A549 (cell line): ENCODE results near the gene UGT1A5. TPM values are rescaled to one million over a fixed set of nuclear protein-coding genes. Genes with fewer than 3 reads are reported as not detected.
A peak's percentile ranks its signal among the peaks of the same experiment; 100 is the strongest.

Experiments
- ATAC-seq, 2 experiments: fragments of 200-7000 bp in 1 of 2; fragments of >200 bp in 1 of 2; cut with Nextera tagmentation in 1 of 2; cut with Tn5 transposase in 1 of 2; 3 replicates each; pipeline versions ENCODE4 v1.8.0 to v1.9.1; 2018 to 2020; ENCODE audit warnings: mild to moderate bottlenecking in 1 of 2, moderate library complexity in 1 of 2
- CTCF ChIA-PET: fragments of 300-600 bp; sonication (Branson Sonifier 250); formaldehyde crosslinking; extraction: SDS; loops from one replicate; lab custom pipeline; 2021; ENCODE audit warnings: antibody characterized with exemption, inconsistent platforms; lab: Yijun Ruan, JAX
- POLR2A ChIA-PET: fragments of 350-600 bp; formaldehyde crosslinking; extraction: SDS; loops from one replicate; lab custom pipeline; 2021; ENCODE audit warnings: antibody characterized with exemption, inconsistent platforms; lab: Yijun Ruan, JAX
- DNase-seq, 2 experiments: peaks; one replicate each; pipeline versions ENCODE4 v3.0.0 to v3.0.0-alpha.2; 2011 to 2016; ENCODE audit warnings: low read depth in 1 of 2, low spot score in 1 of 2
- FAIRE-seq: peaks from 2 replicates; lab custom pipeline; 2011; peaks lifted over from hg19 to GRCh38; lab: Jason Lieb, UNC
- H3K27ac ChIP-seq, 2 experiments: fragments of >200 bp; sonication (Bioruptor Twin); formaldehyde crosslinking; 3 replicates each; pipeline ENCODE4 v1.5.1; 2016 to 2017
- H3K4me1 ChIP-seq: fragments of >200 bp; sonication (Bioruptor Twin); formaldehyde crosslinking; 3 replicates; pipeline ENCODE4 v1.6.1; 2016
- H3K4me2 ChIP-seq: fragments of >200 bp; sonication (Bioruptor Twin); formaldehyde crosslinking; 3 replicates; pipeline ENCODE4 v1.6.1; 2016
- H3K4me3 ChIP-seq: fragments of >200 bp; sonication (Bioruptor Twin); formaldehyde crosslinking; 3 replicates; pipeline ENCODE4 v1.5.1; 2016
- H3K9me3 ChIP-seq: fragments of >200 bp; sonication (Bioruptor Twin); formaldehyde crosslinking; 3 replicates; pipeline ENCODE4 v1.6.1; 2016
- BHLHE40 ChIP-seq: IDR thresholded peaks from 2 replicates; pipeline ENCODE4 v1.6.1; 2012; ENCODE audit warnings: low read depth, low read length, inconsistent platforms
- CEBPB ChIP-seq, 2 experiments: fragments of >200 bp in 1 of 2; sonication (Bioruptor Twin) in 1 of 2; formaldehyde crosslinking in 1 of 2; IDR thresholded peaks; 2 replicates each; pipeline ENCODE4 v1.6.1; 2012 to 2016
- CHD2 ChIP-seq: fragments of 150-350 bp; IDR thresholded peaks from 2 replicates; pipeline ENCODE4 v1.6.1; 2014; ENCODE audit warnings: low read length; ENCODE audit not compliant: partially characterized antibody
- EP300 ChIP-seq, 2 experiments: fragments of >200 bp; sonication (Bioruptor Twin); formaldehyde crosslinking; IDR thresholded peaks; 2 replicates in 1 of 2; 3 replicates in 1 of 2; pipeline ENCODE4 v1.6.1; 2016 to 2017
- FOSL2 ChIP-seq, 2 experiments: fragments of 450-650 bp in 1 of 2; fragments of >200 bp in 1 of 2; sonication (Bioruptor Twin) in 1 of 2; formaldehyde crosslinking; IDR thresholded peaks; 2 replicates each; pipeline versions ENCODE4 v1.5.0 to v1.6.1; 2016 to 2020; ENCODE audit warnings: mild to moderate bottlenecking in 1 of 2, moderate library complexity in 1 of 2
- FOXS1 ChIP-seq: fragments of 250-450 bp; sonication (Bioruptor Pico); IDR thresholded peaks from 2 replicates; pipeline ENCODE4 v1.5.0; 2020; ENCODE audit warnings: mild to moderate bottlenecking, moderate library complexity
- HDAC2 ChIP-seq: fragments of 200-600 bp; sonication (generic); IDR thresholded peaks from 2 replicates; pipeline ENCODE4 v1.6.1; 2016
- HEYL ChIP-seq: fragments of 250-450 bp; sonication (Bioruptor Pico); IDR thresholded peaks from 2 replicates; pipeline ENCODE4 v1.8.0; 2021; ENCODE audit warnings: mild to moderate bottlenecking, moderate library complexity
- HOXA7 ChIP-seq: fragments of 250-450 bp; sonication (Bioruptor Pico); IDR thresholded peaks from 2 replicates; pipeline ENCODE4 v1.5.0; 2020; ENCODE audit warnings: mild to moderate bottlenecking, moderate library complexity
- HOXB13 ChIP-seq: fragments of 250-450 bp; sonication (Bioruptor Pico); IDR thresholded peaks from 2 replicates; pipeline ENCODE4 v1.5.0; 2020; ENCODE audit warnings: low read depth, mild to moderate bottlenecking, moderate library complexity
- HOXB5 ChIP-seq: fragments of 250-450 bp; sonication (Bioruptor Pico); IDR thresholded peaks from 2 replicates; pipeline ENCODE4 v1.5.0; 2020; ENCODE audit warnings: mild to moderate bottlenecking, moderate library complexity
- JUN ChIP-seq, 2 experiments: fragments of >200 bp; sonication (Bioruptor Twin); formaldehyde crosslinking; IDR thresholded peaks; 2 replicates in 1 of 2; 3 replicates in 1 of 2; pipeline ENCODE4 v1.6.1; 2016 to 2017
- JUNB ChIP-seq: fragments of >200 bp; sonication (Bioruptor Twin); formaldehyde crosslinking; IDR thresholded peaks from 2 replicates; pipeline ENCODE4 v1.6.1; 2016
- KDM5A ChIP-seq: fragments of 200-600 bp; sonication (generic); IDR thresholded peaks from 2 replicates; pipeline ENCODE4 v1.6.1; 2016; ENCODE audit warnings: antibody characterized with exemption, mild to moderate bottlenecking
- MAZ ChIP-seq: fragments of 150-350 bp; IDR thresholded peaks from 2 replicates; pipeline ENCODE4 v1.6.1; 2014; ENCODE audit warnings: antibody characterized with exemption, low read depth, low read length, borderline replicate concordance
- MYC ChIP-seq: IDR thresholded peaks from 2 replicates; pipeline ENCODE4 v1.6.1; 2012; ENCODE audit warnings: mild to moderate bottlenecking, inconsistent platforms, low read length, improper control_type of control experiment, borderline replicate concordance
- NR3C1 ChIP-seq: fragments of >200 bp; sonication (Bioruptor Twin); formaldehyde crosslinking; IDR thresholded peaks from 3 replicates; pipeline ENCODE4 v1.6.1; 2017
- POLR2A ChIP-seq: IDR thresholded peaks from 2 replicates; pipeline ENCODE4 v1.6.1; 2012; ENCODE audit warnings: mild to moderate bottlenecking, low read length
- POLR2AphosphoS2 ChIP-seq: conservative IDR thresholded peaks from 2 replicates; pipeline ENCODE4 v1.6.1; 2012; ENCODE audit warnings: low read length, improper control_type of control experiment, inconsistent platforms
- RAD21 ChIP-seq, 2 experiments: fragments of >200 bp in 1 of 2; sonication (Bioruptor Twin) in 1 of 2; formaldehyde crosslinking in 1 of 2; IDR thresholded peaks in 1 of 2; conservative IDR thresholded peaks in 1 of 2; 2 replicates in 1 of 2; 3 replicates in 1 of 2; pipeline ENCODE4 v1.6.1; 2012 to 2018; ENCODE audit warnings: inconsistent platforms in 1 of 2
- RCOR1 ChIP-seq: fragments of 150-350 bp; IDR thresholded peaks from 2 replicates; pipeline ENCODE4 v1.6.1; 2014; ENCODE audit warnings: antibody characterized with exemption, low read length, low read depth
- TFCP2L1 ChIP-seq: fragments of 250-450 bp; sonication (Bioruptor Pico); IDR thresholded peaks from 2 replicates; pipeline ENCODE4 v1.5.0; 2021; ENCODE audit warnings: mild to moderate bottlenecking
- TP53 ChIP-seq: fragments of 250-450 bp; sonication (Bioruptor Pico); IDR thresholded peaks from 2 replicates; pipeline ENCODE4 v1.5.0; 2021; ENCODE audit warnings: mild to moderate bottlenecking, moderate library complexity
- ZNF302 ChIP-seq: fragments of 250-450 bp; sonication (Bioruptor Pico); IDR thresholded peaks from 2 replicates; pipeline ENCODE4 v1.9.0; 2021; ENCODE audit warnings: inconsistent platforms, mild to moderate bottlenecking, moderate library complexity
- WGBS: methylation state at CpG from one replicate; pipeline ENCODE4 v1.1.6; 2017; ENCODE audit errors: missing lambda C conversion rate; 5-methylcytosine and 5-hydroxymethylcytosine counted together
- polyA plus RNA-seq, 4 experiments: library from polyadenylated mRNA; depleted of rRNA in 3 of 4; stranded (reverse); fragments of >200 nt; fragmentation: RNase III in 1 of 4; extraction: RNeasy Plus Mini Kit Qiagen cat#74134 plus additional on column Dnase treatment in 1 of 4; gene quantifications; 2 replicates in 3 of 4; 3 replicates in 1 of 4; pipeline ENCODE4 v1.2.3, GENCODE V29; 2011 to 2017
- TF ChIP-seq, protein P1 (sequence below): fragments of 250-450 bp; sonication (Bioruptor Pico); IDR thresholded peaks from 2 replicates; pipeline ENCODE4 v1.5.0; 2021; ENCODE audit warnings: mild to moderate bottlenecking, moderate library complexity, borderline replicate concordance
- TF ChIP-seq, protein P2 (sequence below): IDR thresholded peaks from 2 replicates; pipeline ENCODE4 v1.6.1; 2012; ENCODE audit warnings: low read depth, borderline replicate concordance
- TF ChIP-seq, protein P3 (sequence below): fragments of >200 bp; sonication (Bioruptor Twin); formaldehyde crosslinking; IDR thresholded peaks from 3 replicates; pipeline ENCODE4 v1.5.1; 2016
- TF ChIP-seq, protein P4 (sequence below): IDR thresholded peaks from 2 replicates; pipeline ENCODE4 v1.6.1; 2012

The UGT1A5 gene
- polyA plus RNA-seq, 2 of the 4 experiments (the other 2 are of a cell fraction) = 0.05 TPM; not detected in 1

DNA sequence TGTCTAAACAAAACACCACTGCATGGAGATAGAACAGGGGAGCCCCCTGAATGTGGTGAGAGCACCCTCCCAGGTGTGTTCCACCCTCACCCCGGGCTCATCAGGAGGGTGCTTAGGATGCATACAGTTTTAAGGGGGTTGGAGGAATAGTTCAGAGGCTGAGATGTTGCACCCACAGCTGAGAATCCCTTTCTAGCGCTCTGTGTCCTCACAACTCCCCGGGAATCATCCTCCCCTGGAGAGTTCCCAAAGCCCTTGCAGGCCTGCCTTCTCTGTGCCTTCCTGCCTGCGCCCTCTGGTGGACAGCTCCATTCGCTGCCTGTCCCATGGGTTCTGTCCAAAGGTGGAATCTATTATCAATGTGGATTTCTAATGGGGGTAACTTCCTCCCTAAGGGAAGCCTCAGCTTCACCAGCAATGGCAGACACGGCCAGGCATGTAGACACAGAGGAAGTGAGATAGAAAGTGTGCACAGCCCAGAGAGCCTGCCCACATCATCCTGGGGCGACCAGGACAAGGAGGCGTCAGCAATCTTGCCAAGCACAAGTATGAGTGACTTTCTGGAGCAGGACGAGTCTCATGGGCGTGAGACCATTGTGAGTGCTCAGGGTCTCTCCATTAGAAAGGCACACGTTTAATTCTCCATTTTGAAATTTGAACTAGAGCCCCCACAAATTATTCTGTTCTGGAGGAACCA is 1.2 kb upstream of the UGT1A5 start (continued):
- TF ChIP-seq FOXS1 (CRISPR knock-in tag) (no peak), RCOR1 (no peak), KDM5A (no peak), RAD21 (conservative IDR thresholded peaks at IDR 0.05 in 1 of 2, IDR thresholded peaks at IDR 0.05 in 1 of 2) (peak; percentile 92 to 95), MAZ (no peak), EP300 (IDR thresholded peaks at IDR 0.05) (no peak), ZNF302 (CRISPR knock-in tag) (no peak), JUNB (no peak), HDAC2 (no peak)

DNA sequence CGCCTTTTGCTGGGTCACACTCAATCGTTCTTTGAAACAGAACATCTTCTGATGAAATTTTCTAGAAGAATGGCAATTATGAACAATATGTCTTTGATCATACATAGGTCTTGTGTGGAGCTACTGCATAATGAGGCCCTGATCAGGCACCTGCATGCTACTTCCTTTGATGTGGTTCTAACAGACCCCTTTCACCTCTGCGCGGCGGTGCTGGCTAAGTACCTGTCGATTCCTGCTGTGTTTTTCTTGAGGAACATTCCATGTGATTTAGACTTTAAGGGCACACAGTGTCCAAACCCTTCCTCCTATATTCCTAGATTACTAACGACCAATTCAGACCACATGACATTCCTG is 532 bp downstream of the UGT1A5 start:
- DNase-seq = no peak
- no peak overlapping the region for H3K4me2 ChIP-seq
- 93% methylated on average over 7 of the region's 7 CpGs for WGBS
- ChIA-PET POLR2A (no interaction called here), CTCF (no interaction called here)
- peaks cover 35% of the 10 kb centered on the region for H3K4me1 ChIP-seq
- no peak overlapping the region for H3K4me3 ChIP-seq
- peaks cover 17% of the 10 kb centered on the region for H3K9me3 ChIP-seq
- peak overlapping the region; percentile 98 to 100 for H3K27ac ChIP-seq
- ATAC-seq = no peak
- TF ChIP-seq BHLHE40 = no peak
- no peak for TF ChIP-seq POLR2A
- no peak for TF ChIP-seq RAD21 (conservative IDR thresholded peaks at IDR 0.05 in 1 of 2, IDR thresholded peaks at IDR 0.05 in 1 of 2)
- TF ChIP-seq, protein P1, sequence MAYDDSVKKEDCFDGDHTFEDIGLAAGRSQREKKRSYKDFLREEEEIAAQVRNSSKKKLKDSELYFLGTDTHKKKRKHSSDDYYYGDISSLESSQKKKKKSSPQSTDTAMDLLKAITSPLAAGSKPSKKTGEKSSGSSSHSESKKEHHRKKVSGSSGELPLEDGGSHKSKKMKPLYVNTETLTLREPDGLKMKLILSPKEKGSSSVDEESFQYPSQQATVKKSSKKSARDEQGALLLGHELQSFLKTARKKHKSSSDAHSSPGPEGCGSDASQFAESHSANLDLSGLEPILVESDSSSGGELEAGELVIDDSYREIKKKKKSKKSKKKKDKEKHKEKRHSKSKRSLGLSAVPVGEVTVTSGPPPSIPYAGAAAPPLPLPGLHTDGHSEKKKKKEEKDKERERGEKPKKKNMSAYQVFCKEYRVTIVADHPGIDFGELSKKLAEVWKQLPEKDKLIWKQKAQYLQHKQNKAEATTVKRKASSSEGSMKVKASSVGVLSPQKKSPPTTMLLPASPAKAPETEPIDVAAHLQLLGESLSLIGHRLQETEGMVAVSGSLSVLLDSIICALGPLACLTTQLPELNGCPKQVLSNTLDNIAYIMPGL (CRISPR knock-in tag) = no peak
- TF ChIP-seq CHD2 = no peak
- TF ChIP-seq HOXB13 (CRISPR knock-in tag) = no peak
- no peak for TF ChIP-seq MYC
- no peak for FAIRE-seq

DNA sequence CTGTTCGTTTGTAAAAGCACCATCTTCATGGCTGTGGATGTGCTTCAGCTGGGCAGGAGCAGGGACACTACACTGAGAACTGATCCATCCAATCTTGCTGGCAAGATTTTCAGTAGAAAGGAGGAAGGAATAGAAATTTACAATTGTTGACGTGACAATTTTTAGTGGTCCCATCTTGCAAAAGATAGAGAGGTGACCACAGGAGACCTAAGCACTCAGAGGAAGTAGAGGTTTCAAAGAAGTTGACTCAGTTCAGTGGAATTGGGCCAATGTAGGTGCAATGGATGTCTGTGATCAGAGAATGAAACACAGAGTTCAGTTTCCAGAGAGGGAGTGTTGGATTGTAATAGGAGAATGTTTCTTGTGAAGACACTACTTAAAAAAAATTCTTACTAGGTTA is 1.4 kb downstream of the UGT1A5 start:
- Histone ChIP-seq H3K4me1 (peaks cover 26% of the 10 kb centered on the region), H3K4me2 (no peak overlapping the region), H3K27ac (peak overlapping the region; percentile 98 to 100), H3K9me3 (peaks cover 15% of the 10 kb centered on the region; the same call in 2 of the 3 replicates), H3K4me3 (no peak overlapping the region)
- ChIA-PET POLR2A (no interaction called here), CTCF (no interaction called here)
- FAIRE-seq (no peak), ATAC-seq (no peak), DNase-seq (no peak)
- WGBS = 92% methylated on average over 2 of the region's 2 CpGs
- no peak for TF ChIP-seq NR3C1
- TF ChIP-seq MAZ = no peak
- TF ChIP-seq, protein P2, sequence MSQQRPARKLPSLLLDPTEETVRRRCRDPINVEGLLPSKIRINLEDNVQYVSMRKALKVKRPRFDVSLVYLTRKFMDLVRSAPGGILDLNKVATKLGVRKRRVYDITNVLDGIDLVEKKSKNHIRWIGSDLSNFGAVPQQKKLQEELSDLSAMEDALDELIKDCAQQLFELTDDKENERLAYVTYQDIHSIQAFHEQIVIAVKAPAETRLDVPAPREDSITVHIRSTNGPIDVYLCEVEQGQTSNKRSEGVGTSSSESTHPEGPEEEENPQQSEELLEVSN = no peak
- no peak for TF ChIP-seq HOXB5 (CRISPR knock-in tag)

DNA sequence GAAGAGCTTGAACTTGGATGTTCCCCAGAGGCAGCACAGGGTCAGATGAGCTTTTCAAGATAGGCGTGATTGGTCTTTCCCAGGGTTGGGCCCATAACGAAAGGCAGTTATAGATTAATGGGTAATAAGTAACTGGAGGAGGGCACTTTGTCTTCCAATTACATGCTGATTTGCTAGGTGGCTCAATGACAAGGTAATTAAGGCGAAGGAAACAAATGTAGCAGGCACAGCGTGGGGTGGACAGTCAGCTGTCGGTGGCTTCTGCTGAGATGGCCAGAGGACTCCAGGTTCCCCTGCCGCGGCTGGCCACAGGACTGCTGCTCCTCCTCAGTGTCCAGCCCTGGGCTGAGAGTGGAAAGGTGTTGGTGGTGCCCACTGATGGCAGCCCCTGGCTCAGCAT is 5.8 kb downstream of the UGT1A5 start, which contains the start of gene UGT1A4:
UGT1A4 (plus strand) TSS at position 185 of the 400 bp plus-strand sequence; CDS start at position 270, 85 bp downstream.
- H3K9me3 ChIP-seq = peaks cover 3% of the 10 kb centered on the region; the same call in 1 of the 3 replicates
- ChIA-PET CTCF (interaction anchor here (1.1 to 1.4 kb wide), 2 partner anchors 12 to 114 kb away, joined by 4 to 5 read pairs; no protein-coding TSS in a partner anchor), POLR2A (no interaction called here)
- H3K4me3 ChIP-seq = no peak within 1 kb of the TSS
- no peak; a peak in 1 of 6 replicates for ATAC-seq
- no peak for DNase-seq
- 96% methylated on average over 7 of the region's 7 CpGs for WGBS
- H3K4me2 ChIP-seq = no peak within 1 kb of the TSS
- FAIRE-seq = no peak
- peaks cover 7% of the 10 kb centered on the region; the same call in 1 of the 3 replicates for H3K4me1 ChIP-seq
- peak within 1 kb of the TSS; percentile 28 to 66; a peak in 4 of 6 replicates for H3K27ac ChIP-seq
- TF ChIP-seq TFCP2L1 (no peak), JUN (IDR thresholded peaks at IDR 0.05) (no peak), FOXS1 (CRISPR knock-in tag) (no peak), TP53 (CRISPR knock-in tag) (no peak), FOSL2 (IDR thresholded peaks at IDR 0.05) (no peak), FOSL2 (CRISPR knock-in tag; IDR thresholded peaks at IDR 0.05) (no peak), KDM5A (no peak), HDAC2 (no peak), POLR2A (no peak), CEBPB (IDR thresholded peaks at IDR 0.05) (no peak), POLR2AphosphoS2 (no peak), HEYL (CRISPR knock-in tag) (no peak), HOXA7 (CRISPR knock-in tag) (no peak), ZNF302 (CRISPR knock-in tag) (no peak)
- TF ChIP-seq, protein P3, sequence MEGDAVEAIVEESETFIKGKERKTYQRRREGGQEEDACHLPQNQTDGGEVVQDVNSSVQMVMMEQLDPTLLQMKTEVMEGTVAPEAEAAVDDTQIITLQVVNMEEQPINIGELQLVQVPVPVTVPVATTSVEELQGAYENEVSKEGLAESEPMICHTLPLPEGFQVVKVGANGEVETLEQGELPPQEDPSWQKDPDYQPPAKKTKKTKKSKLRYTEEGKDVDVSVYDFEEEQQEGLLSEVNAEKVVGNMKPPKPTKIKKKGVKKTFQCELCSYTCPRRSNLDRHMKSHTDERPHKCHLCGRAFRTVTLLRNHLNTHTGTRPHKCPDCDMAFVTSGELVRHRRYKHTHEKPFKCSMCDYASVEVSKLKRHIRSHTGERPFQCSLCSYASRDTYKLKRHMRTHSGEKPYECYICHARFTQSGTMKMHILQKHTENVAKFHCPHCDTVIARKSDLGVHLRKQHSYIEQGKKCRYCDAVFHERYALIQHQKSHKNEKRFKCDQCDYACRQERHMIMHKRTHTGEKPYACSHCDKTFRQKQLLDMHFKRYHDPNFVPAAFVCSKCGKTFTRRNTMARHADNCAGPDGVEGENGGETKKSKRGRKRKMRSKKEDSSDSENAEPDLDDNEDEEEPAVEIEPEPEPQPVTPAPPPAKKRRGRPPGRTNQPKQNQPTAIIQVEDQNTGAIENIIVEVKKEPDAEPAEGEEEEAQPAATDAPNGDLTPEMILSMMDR = no peak
- TF ChIP-seq, protein P4, sequence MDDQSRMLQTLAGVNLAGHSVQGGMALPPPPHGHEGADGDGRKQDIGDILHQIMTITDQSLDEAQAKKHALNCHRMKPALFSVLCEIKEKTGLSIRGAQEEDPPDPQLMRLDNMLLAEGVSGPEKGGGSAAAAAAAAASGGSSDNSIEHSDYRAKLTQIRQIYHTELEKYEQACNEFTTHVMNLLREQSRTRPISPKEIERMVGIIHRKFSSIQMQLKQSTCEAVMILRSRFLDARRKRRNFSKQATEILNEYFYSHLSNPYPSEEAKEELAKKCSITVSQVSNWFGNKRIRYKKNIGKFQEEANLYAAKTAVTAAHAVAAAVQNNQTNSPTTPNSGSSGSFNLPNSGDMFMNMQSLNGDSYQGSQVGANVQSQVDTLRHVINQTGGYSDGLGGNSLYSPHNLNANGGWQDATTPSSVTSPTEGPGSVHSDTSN = no peak
